GM23248 (cell line): ENCODE measurements around the gene ATRN. TPM values are rescaled to one million over a fixed set of nuclear protein-coding genes. Genes with fewer than 3 reads are reported as not detected.

Experiments used
- DNase-seq: peaks from one replicate; pipeline ENCODE4 v3.0.0-alpha.2; 2015
- H2AFZ ChIP-seq: fragments of 200-600 bp; sonication (generic); 2 replicates; pipeline ENCODE4 v1.6.1; 2016; ENCODE audit warnings: antibody characterized with exemption
- H3F3A ChIP-seq: fragments of 200-600 bp; sonication (generic); 2 replicates; pipeline ENCODE4 v1.6.1; 2016; ENCODE audit warnings: mild to moderate bottlenecking, antibody characterized with exemption, mixed run types; ENCODE audit not compliant: insufficient read depth
- H3K27ac ChIP-seq: fragments of 200-600 bp; sonication (generic); 2 replicates; pipeline ENCODE4 v1.5.1; 2016; ENCODE audit warnings: mild to moderate bottlenecking
- H3K27me3 ChIP-seq: fragments of 200-600 bp; sonication (generic); replicated peaks from 2 replicates; pipeline ENCODE4 v1.6.1; 2016; ENCODE audit warnings: mild to moderate bottlenecking; ENCODE audit not compliant: insufficient read depth
- H3K36me3 ChIP-seq: fragments of 200-600 bp; sonication (generic); 2 replicates; pipeline ENCODE4 v1.6.1; 2016; ENCODE audit warnings: low read depth, mild to moderate bottlenecking
- H3K4me1 ChIP-seq: fragments of 200-600 bp; sonication (generic); 2 replicates; pipeline ENCODE4 v1.6.1; 2016; ENCODE audit warnings: mild to moderate bottlenecking; ENCODE audit not compliant: insufficient read depth
- H3K4me2 ChIP-seq: fragments of 200-600 bp; sonication (generic); one replicate; pipeline ENCODE4 v1.6.1; 2016; ENCODE audit warnings: mild to moderate bottlenecking; ENCODE audit not compliant: unreplicated experiment
- H3K4me3 ChIP-seq: fragments of 200-600 bp; sonication (generic); 2 replicates; pipeline ENCODE4 v1.5.1; 2016; ENCODE audit warnings: mild to moderate bottlenecking
- H3K79me2 ChIP-seq: fragments of 200-600 bp; sonication (generic); 2 replicates; pipeline ENCODE4 v1.6.1; 2016; ENCODE audit warnings: mild to moderate bottlenecking; ENCODE audit not compliant: insufficient read depth
- H3K9ac ChIP-seq: fragments of 200-600 bp; sonication (generic); 2 replicates; pipeline ENCODE4 v1.6.1; 2016; ENCODE audit warnings: mild to moderate bottlenecking
- H3K9me2 ChIP-seq: fragments of 200-600 bp; sonication (generic); 2 replicates; pipeline ENCODE4 v1.6.1; 2016; ENCODE audit warnings: mixed run types, mild to moderate bottlenecking, moderate library complexity; ENCODE audit not compliant: insufficient read depth
- H3K9me3 ChIP-seq: fragments of 200-600 bp; sonication (generic); one replicate; pipeline ENCODE4 v1.6.1; 2017; ENCODE audit warnings: low read depth
- H4K20me1 ChIP-seq: fragments of 200-600 bp; sonication (generic); 2 replicates; pipeline ENCODE4 v1.6.0; 2016; ENCODE audit not compliant: insufficient read depth
- EZH2 ChIP-seq: fragments of 200-600 bp; sonication (generic); IDR thresholded peaks from 2 replicates; pipeline ENCODE4 v1.6.1; 2018; ENCODE audit warnings: antibody characterized with exemption, mild to moderate bottlenecking; ENCODE audit not compliant: insufficient read depth, poor library complexity, severe bottlenecking
- EZH2phosphoT487 ChIP-seq: fragments of 200-600 bp; sonication (generic); IDR thresholded peaks from 2 replicates; pipeline ENCODE4 v1.6.1; 2018; ENCODE audit warnings: antibody characterized with exemption, moderate library complexity, mild to moderate bottlenecking, low read depth; ENCODE audit not compliant: insufficient read depth
- WGBS, 2 experiments: methylation state at CpG; one replicate each; pipeline ENCODE4 v1.1.6; 2015 to 2017; ENCODE audit warnings: low lambda C conversion rate in 2 of 2, low coverage in 1 of 2; ENCODE audit errors: missing lambda C conversion rate in 2 of 2; 5-methylcytosine and 5-hydroxymethylcytosine counted together
- in situ Hi-C: fragments of 300-500 bp; cut with MboI; formaldehyde crosslinking; loops from 2 replicates; pipeline ENCODE4 v1.15.0; 2020
- polyA plus RNA-seq: library from polyadenylated mRNA; unstranded; fragments of >200 nt; fragmentation: Nextera tagmentation; extraction: Ambion mirVana; gene quantifications from 2 replicates; pipeline ENCODE4 v1.2.1, GENCODE V29; 2016
- total RNA-seq: library from RNA; depleted of rRNA; stranded (reverse); fragments of >200 nt; shearing (Covaris generic); gene quantifications from 2 replicates; pipeline ENCODE4 v1.2.3, GENCODE V29; 2014

The ATRN gene
- total and polyA plus RNA-seq, 2 experiments from 2014 or later = 9.9 to 38.7 TPM

- Histone ChIP-seq H3K36me3 (no peaks in the 10 kb centered on the region), H3K4me3 (no peak overlapping the region), H3K27ac (no peak overlapping the region), H3K27me3 (no peaks in the 10 kb centered on the region; the same call in 1 of the 2 replicates), H2AFZ (no peak overlapping the region), H4K20me1 (no peaks in the 10 kb centered on the region), H3K4me1 (no peaks in the 10 kb centered on the region), H3K4me2 (no peak overlapping the region), H3K9me3 (no peaks in the 10 kb centered on the region), H3F3A (no peaks in the 10 kb centered on the region), H3K79me2 (no peaks in the 10 kb centered on the region), H3K9ac (no peak overlapping the region), H3K9me2 (no peaks in the 10 kb centered on the region)
- in situ Hi-C loops = no loop called here
- no peak for DNase-seq
- TF ChIP-seq EZH2phosphoT487 (no peak), EZH2 (no peak)
- 41 to 42% methylated on average over 2 of the region's 2 CpGs for WGBS, 2 experiments
Observed at GRCh38 chr20:3436864-3437574, 33.8 kb upstream of the ATRN start.

GRCh38 chr20:3446779-3447178 lies 24.0 kb upstream of the ATRN start:
- Histone ChIP-seq H3K36me3 (no peaks in the 10 kb centered on the region), H3F3A (no peaks in the 10 kb centered on the region)

GRCh38 chr20:3447321-3447720 lies 23.5 kb upstream of the ATRN start:
- WGBS, 2 experiments = 84 to 86% methylated on average over 2 of the region's 2 CpGs

More at GRCh38 chr20:3446779-3447178, 24.0 kb upstream of the ATRN start:
- H3K27me3 ChIP-seq = peaks cover 21% of the 10 kb centered on the region
- DNase-seq = no peak
- H3K4me1 ChIP-seq = no peaks in the 10 kb centered on the region
- H3K9ac ChIP-seq = no peak overlapping the region
- no peak overlapping the region for H3K4me2 ChIP-seq
- H3K27ac ChIP-seq = no peak overlapping the region
- no peak overlapping the region for H2AFZ ChIP-seq
- H3K79me2 ChIP-seq = no peaks in the 10 kb centered on the region
- H4K20me1 ChIP-seq = no peaks in the 10 kb centered on the region
- TF ChIP-seq EZH2 (no peak), EZH2phosphoT487 (no peak)
- H3K9me3 ChIP-seq = no peaks in the 10 kb centered on the region
- no peak overlapping the region for H3K4me3 ChIP-seq
- WGBS, 2 experiments = 80 to 82% methylated on average over 8 of the region's 8 CpGs
- no peaks in the 10 kb centered on the region for H3K9me2 ChIP-seq
- in situ Hi-C loops = no loop called here

GRCh38 chr20:3449319-3449718 lies 21.5 kb upstream of the ATRN start:
- Histone ChIP-seq H3K9ac (no peak overlapping the region), H3K27me3 (peaks cover 31% of the 10 kb centered on the region), H3K79me2 (no peaks in the 10 kb centered on the region), H3K9me3 (no peaks in the 10 kb centered on the region), H3K27ac (no peak overlapping the region), H4K20me1 (no peaks in the 10 kb centered on the region), H3K9me2 (no peaks in the 10 kb centered on the region), H3K36me3 (no peaks in the 10 kb centered on the region), H2AFZ (no peak overlapping the region), H3K4me1 (no peaks in the 10 kb centered on the region), H3K4me3 (no peak overlapping the region), H3K4me2 (no peak overlapping the region), H3F3A (no peaks in the 10 kb centered on the region)
- in situ Hi-C loops = no loop called here
- DNase-seq = no peak
- TF ChIP-seq EZH2 = no peak
- TF ChIP-seq EZH2phosphoT487 = no peak
- 13 to 42% methylated on average over 1 of the region's 1 CpG for WGBS, 2 experiments

More at GRCh38 chr20:3447321-3447720, 23.5 kb upstream of the ATRN start:
- no peaks in the 10 kb centered on the region for H4K20me1 ChIP-seq
- in situ Hi-C loops = no loop called here
- DNase-seq = no peak
- H3K36me3 ChIP-seq = no peaks in the 10 kb centered on the region
- peaks cover 26% of the 10 kb centered on the region for H3K27me3 ChIP-seq
- no peak overlapping the region for H3K27ac ChIP-seq
- no peak overlapping the region for H3K4me2 ChIP-seq
- TF ChIP-seq EZH2 (no peak), EZH2phosphoT487 (no peak)
- H3K9ac ChIP-seq = no peak overlapping the region
- no peak overlapping the region for H2AFZ ChIP-seq
- H3F3A ChIP-seq = no peaks in the 10 kb centered on the region
- no peaks in the 10 kb centered on the region for H3K9me3 ChIP-seq
- no peak overlapping the region for H3K4me3 ChIP-seq
- no peaks in the 10 kb centered on the region for H3K79me2 ChIP-seq
- no peaks in the 10 kb centered on the region for H3K9me2 ChIP-seq
- no peaks in the 10 kb centered on the region for H3K4me1 ChIP-seq
